Measurements from ENCODE around the gene MON2.
"Not testable (repeated sequence)": the region's sequence is repeated elsewhere in the genome, so short reads cannot be mapped to it uniquely, and the experiment has no call there.

MON2 gene

DNA sequence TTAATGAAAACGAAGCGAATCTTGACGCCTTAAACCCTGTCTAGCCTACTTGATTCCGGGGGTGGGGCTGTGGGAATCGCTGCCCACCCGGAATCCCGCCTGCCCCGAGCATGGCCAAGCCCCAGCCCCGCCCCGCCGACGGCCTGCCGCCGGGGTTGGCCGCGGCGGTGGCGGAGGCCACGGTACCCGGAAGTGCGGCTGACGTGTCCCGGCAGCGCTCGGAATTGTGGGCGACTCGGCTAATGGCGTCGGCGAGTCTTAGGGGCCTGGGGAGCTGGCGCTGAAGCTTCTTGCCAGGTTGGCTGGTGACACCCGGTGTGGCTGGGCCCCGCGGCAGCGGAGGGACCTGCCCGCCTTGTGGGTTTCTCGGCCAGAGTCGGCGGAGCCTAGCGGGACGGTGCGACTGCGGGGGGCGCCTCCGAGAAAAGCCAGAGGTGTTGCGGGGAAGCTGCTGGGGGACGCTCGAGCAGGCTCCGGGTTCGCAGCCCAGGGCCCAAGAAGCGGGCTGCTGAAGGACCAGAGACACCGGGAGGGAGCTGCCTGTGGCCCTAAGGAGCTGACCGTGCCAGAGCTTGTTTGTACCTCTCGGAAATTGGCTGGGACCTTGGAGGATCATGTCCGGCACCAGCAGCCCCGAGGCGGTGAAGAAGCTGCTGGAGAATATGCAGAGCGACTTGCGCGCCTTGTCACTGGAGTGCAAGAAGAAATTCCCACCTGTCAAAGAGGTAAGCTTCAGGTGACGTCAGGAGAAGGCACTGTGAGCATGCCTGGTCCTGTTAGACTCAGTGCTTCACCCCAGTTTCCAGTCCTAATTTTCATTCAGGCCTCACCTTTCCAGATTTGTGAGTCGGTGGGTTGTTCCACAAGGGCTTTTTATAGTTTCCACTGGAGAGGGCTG is at the start of gene MON2:
MON2 (plus strand) TSS at position 233 of the 898 bp plus-strand sequence; CDS start at position 615, 382 bp downstream.
- peak; percentile 85 for DNase-seq

DNA sequence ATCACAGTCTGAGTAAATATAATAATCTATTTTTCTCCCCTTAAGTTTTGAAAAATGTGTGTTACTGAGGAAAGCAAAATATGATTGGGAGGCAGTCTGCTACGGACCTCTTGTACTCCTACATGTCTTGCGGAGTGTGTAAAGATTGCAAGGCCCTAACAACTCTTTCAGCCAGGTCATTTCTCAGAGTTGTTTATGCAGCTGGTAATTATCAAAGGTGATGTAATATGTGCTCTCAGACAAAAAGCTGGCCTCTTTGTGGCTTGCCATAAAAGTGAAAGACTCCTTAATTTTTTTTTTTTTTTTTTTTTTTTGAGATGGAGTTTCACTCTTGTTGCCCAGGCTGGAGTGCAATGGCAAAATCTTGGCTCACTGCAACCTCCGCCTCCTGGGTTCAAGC is 40.5 kb upstream of the MON2 start:
- no peak for DNase-seq

DNA sequence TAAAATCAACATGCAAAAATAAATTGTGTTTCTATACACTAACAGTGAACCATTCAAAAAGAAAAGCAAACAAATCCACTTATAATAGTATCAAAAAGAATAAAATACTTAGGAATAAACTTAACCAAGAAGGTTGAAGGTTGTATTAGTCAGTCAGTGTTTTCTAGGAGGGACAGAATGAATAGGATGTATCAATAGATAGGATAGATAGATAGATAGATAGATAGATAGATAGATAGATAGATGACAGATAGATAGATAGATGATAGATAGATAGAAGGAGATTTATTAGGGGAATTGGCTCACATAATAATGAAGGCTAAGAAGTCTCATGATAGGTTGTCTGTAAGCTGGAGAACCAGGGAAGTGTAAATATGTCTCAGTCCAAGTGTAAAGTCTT is 37.2 kb upstream of the MON2 start:
- DNase-seq: no peak

- DNase-seq: no peak
These were observed 31.9 kb upstream of the MON2 start for GRCh38 chr12:62434494-62435302.

- DNase-seq: peak; percentile 31
These were observed 31.1 kb upstream of the MON2 start for GRCh38 chr12:62435303-62436163.

- DNase-seq: no peak
These were observed 30.5 kb upstream of the MON2 start for GRCh38 chr12:62436164-62436503.

GRCh38 chr12:62438098-62438692 is 28.4 kb upstream of the MON2 start:
- peak; percentile 41 for DNase-seq

GRCh38 chr12:62446754-62447452 is 19.7 kb upstream of the MON2 start:
- no peak for DNase-seq

- DNase-seq: no peak
These were observed 18.2 kb upstream of the MON2 start for GRCh38 chr12:62448436-62448835.

DNA sequence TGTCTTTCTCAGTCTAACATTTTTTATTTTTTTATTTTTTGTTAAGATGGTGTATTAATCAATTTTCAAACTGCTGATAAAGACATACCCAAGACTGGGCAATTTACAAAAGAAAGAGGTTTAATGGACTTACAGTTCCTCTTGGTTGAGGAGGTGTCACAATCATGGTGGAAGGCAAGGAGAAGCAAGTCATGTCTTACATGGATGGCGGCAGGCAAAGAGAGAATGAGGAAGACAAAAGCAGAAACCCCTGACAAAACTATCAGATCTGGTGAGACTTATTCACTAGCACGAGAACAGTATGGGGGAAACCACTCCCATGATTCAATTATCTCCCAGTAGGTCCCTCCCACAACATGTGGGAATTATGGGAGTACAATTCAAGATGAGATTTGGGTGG is 11.2 kb upstream of the MON2 start:
- DNase-seq: not testable (repeated sequence)

- no peak for DNase-seq
These were observed 8.0 kb upstream of the MON2 start for GRCh38 chr12:62458626-62459025.

DNA sequence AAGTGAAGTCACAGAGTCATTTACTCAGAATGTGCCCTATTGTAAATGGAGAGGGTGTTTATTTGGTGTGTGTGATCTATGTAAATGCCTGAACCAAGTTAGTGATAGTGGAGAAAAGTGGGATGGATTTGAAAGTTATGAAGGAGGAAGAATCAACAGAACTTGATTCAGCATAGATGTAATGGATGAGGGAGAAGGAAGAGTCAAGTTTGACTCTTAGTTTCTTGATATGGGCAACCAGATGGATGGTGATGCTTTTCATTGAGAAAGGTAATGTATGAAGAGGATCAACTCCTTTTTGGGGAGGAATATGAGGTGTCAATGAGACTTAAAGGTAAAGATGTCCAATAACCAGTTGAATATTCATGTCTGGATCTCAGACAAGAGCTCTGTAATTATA is 6.7 kb upstream of the MON2 start:
- DNase-seq: no peak

- not testable (repeated sequence) for DNase-seq
These were observed 5.3 kb upstream of the MON2 start for GRCh38 chr12:62461171-62461837.

DNA sequence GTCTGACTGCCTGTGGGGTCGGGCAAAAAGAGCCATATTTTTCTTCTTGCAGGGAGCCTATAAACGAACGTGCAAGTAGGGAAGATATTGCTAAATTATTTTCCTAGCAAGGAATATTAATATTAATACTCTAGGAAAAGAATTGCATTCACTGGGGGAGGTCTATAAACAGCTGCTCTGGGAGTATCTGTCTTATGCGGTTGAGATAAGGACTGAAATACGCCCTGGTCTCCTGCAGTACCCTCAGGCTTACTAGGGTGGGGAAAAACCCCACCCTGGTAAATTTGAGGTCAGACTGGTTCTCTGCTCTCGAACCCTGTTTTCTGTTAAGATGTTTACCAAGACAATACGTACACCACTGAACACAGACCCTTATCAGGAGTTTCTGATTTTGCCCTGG is 3.4 kb upstream of the MON2 start:
- not testable (repeated sequence) for DNase-seq

DNA sequence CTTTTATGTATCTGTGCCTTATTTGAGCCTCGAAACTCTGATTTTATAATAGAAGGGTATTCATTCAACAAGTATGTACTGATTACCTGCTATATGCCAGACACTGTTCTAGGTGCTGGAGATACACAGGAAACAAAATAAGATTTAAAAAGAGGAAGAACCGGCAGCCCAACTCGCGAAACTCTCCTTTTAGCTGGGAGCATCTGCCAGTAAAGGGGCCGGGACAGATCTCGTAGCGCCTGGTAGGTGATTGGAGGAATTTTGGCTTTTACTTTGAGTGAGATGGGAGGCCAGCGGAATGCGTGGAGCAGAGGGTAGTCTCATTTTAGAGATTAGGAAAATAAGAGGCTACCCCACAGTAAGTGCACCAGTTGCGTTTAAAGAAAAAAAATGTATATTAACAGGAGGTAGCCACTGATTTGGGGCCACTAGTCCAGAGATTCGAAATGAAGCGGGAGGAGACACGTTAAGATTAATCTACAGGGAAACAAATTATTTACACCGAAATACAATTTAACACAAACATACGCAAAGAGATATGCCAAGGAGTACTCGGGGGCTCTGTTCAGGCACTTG is 520 bp upstream of the MON2 start:
- no peak for DNase-seq

DNA sequence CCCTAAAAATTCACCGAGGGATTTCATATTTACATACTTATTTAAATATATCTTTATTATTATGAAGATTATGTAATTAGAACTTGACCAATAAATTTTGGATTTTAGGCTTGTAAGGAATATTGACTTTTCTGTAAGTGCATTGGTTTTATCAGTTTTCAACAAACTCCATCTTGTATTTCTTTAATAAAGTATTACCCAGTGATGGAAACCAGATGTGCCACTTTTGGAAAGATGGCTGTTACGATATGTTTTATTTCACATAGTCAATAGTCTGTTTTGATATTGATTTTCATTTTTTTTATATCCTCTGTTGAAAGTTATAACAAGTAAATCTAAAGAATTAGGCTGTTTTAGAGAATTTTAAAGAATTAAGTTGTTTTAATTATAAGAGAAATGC is 1.8 kb downstream of the MON2 start:
- no peak for DNase-seq

DNA sequence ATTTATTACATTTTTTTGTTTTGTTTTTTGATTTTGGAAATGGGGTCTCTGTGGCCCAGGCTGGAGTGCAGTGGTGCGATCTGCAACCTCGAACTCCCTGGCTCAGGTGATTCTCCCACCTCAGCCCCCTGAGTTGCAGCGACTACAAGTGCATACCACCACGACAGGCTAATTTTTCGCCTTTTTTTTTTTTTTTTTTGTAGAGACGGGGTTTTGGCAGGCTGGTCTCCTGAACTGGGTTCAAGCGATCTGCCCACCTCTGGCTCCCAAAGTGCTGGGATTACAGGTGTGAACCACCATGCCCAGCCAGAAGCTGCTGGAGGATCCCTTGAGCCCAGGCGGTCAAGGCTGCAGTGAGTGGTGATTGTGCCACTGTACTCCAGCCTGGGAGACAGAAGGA is 2.3 kb downstream of the MON2 start:
- DNase-seq: no peak

GRCh38 chr12:62469704-62470103 is 3.1 kb downstream of the MON2 start:
- no peak for DNase-seq

- DNase-seq: no peak
These were observed 5.1 kb downstream of the MON2 start for GRCh38 chr12:62471734-62472133.

GRCh38 chr12:62472472-62472871 is 5.8 kb downstream of the MON2 start:
- DNase-seq: no peak

Measured in activated CD4-positive, CD25-positive, alpha-beta regulatory T cell treated with anti-CD3 and anti-CD28 coated beads, Interleukin-2, amount 50 U/mL, for 72 hours (primary cell).